HG03432 (cell line): ENCODE results near the gene TMEM151A.
A peak's percentile ranks its signal among the peaks of the same experiment; 100 is the strongest.

Source experiments
- ATAC-seq: cut with Tn5 transposase; IDR thresholded peaks from one replicate; pipeline ENCODE4 v1.9.1; 2021; ENCODE audit warnings: mild to moderate bottlenecking, moderate library complexity; ENCODE audit not compliant: unreplicated experiment

Gene TMEM151A

GRCh38 chr11:66282468-66283455, 8.9 kb upstream of the TMEM151A start:
- peak; percentile 80 for ATAC-seq

- ATAC-seq, result no peak
These were observed 8.1 kb upstream of the TMEM151A start for GRCh38 chr11:66283461-66284105.

- no peak for ATAC-seq
These were observed 7.1 kb upstream of the TMEM151A start for GRCh38 chr11:66284526-66285078.

GRCh38 chr11:66285250-66285947, 6.3 kb upstream of the TMEM151A start:
- no peak for ATAC-seq

GRCh38 chr11:66286699-66287098, 5.0 kb upstream of the TMEM151A start:
- ATAC-seq, result no peak

- no peak for ATAC-seq
These were observed 4.3 kb upstream of the TMEM151A start for GRCh38 chr11:66287211-66287888.

GRCh38 chr11:66287889-66288670, 3.6 kb upstream of the TMEM151A start:
- no peak for ATAC-seq

GRCh38 chr11:66288671-66289547, 2.8 kb upstream of the TMEM151A start, which contains the start of gene YIF1A:
TSS of gene YIF1A (minus strand) at chr11:66289143. CDS start at chr11:66288985, 158 bp downstream.
- ATAC-seq, result peak; percentile 85

GRCh38 chr11:66289548-66290329, 2.0 kb upstream of the TMEM151A start:
- peak; percentile 43 for ATAC-seq

GRCh38 chr11:66290330-66290621, 1.4 kb upstream of the TMEM151A start:
- ATAC-seq, result no peak

GRCh38 chr11:66291303-66291705, 390 bp upstream of the TMEM151A start:
- ATAC-seq, result no peak

- ATAC-seq, result no peak
These were observed 1.0 kb downstream of the TMEM151A start for GRCh38 chr11:66292543-66293332.

- ATAC-seq, result no peak
These were observed 1.7 kb downstream of the TMEM151A start for GRCh38 chr11:66293352-66293751.

- no peak for ATAC-seq
These were observed 2.3 kb downstream of the TMEM151A start for GRCh38 chr11:66293777-66294625.

GRCh38 chr11:66294626-66295620, 3.2 kb downstream of the TMEM151A start:
- no peak for ATAC-seq
